HepG2 (cell line): Measurements from ENCODE around the gene TAF6L. TPM values are rescaled to one million over a fixed set of nuclear protein-coding genes. Genes with fewer than 3 reads are reported as not detected.

Experiments
- ETV6 ChIP-seq: sonication (generic); formaldehyde crosslinking; conservative IDR thresholded peaks from 2 replicates; pipeline ENCODE4 v1.4.0; 2020; ENCODE audit warnings: missing genetic modification reagents
- GMEB1 ChIP-seq: sonication (generic); formaldehyde crosslinking; IDR thresholded peaks from 2 replicates; pipeline ENCODE4 v1.5.1; 2020; ENCODE audit warnings: missing genetic modification reagents, mild to moderate bottlenecking, borderline replicate concordance
- HOMEZ ChIP-seq: IDR thresholded peaks from 2 replicates; pipeline ENCODE4 v1.6.1; 2016; ENCODE audit warnings: low read depth
- ISL2 ChIP-seq: sonication (generic); formaldehyde crosslinking; IDR thresholded peaks from 2 replicates; pipeline ENCODE4 v1.5.0; 2020; ENCODE audit warnings: missing genetic modification reagents
- MTERF4 ChIP-seq: sonication (generic); formaldehyde crosslinking; IDR thresholded peaks from 2 replicates; pipeline ENCODE4 v1.8.0; 2023; ENCODE audit warnings: mild to moderate bottlenecking, missing genetic modification reagents
- MXD1 ChIP-seq: sonication (generic); formaldehyde crosslinking; IDR thresholded peaks from 2 replicates; pipeline ENCODE4 v1.4.0; 2020; ENCODE audit warnings: mild to moderate bottlenecking, missing genetic modification reagents
- NRL ChIP-seq: sonication (generic); formaldehyde crosslinking; IDR thresholded peaks from 2 replicates; pipeline ENCODE4 v1.5.0; 2020; ENCODE audit warnings: missing genetic modification reagents, mild to moderate bottlenecking, moderate library complexity, borderline replicate concordance
- STAG1 ChIP-seq: sonication (generic); formaldehyde crosslinking; IDR thresholded peaks from 2 replicates; pipeline ENCODE4 v1.4.0; 2020; ENCODE audit warnings: missing genetic modification reagents
- TIGD3 ChIP-seq: sonication (generic); formaldehyde crosslinking; IDR thresholded peaks from 2 replicates; pipeline ENCODE4 v1.5.1; 2020; ENCODE audit warnings: mild to moderate bottlenecking, missing genetic modification reagents, borderline replicate concordance
- TRAFD1 ChIP-seq: sonication (generic); formaldehyde crosslinking; IDR thresholded peaks from 2 replicates; pipeline ENCODE4 v1.5.1; 2020; ENCODE audit warnings: missing genetic modification reagents, mild to moderate bottlenecking, borderline replicate concordance
- ZBTB39 ChIP-seq: sonication (generic); formaldehyde crosslinking; IDR thresholded peaks from 2 replicates; pipeline ENCODE4 v1.5.0; 2020; ENCODE audit warnings: missing genetic modification reagents
- ZIK1 ChIP-seq: sonication (generic); formaldehyde crosslinking; IDR thresholded peaks from 2 replicates; pipeline ENCODE4 v1.5.0; 2020; ENCODE audit warnings: mild to moderate bottlenecking, low read depth, missing genetic modification reagents, borderline replicate concordance
- ZNF292 ChIP-seq: sonication (generic); formaldehyde crosslinking; IDR thresholded peaks from 2 replicates; pipeline ENCODE4 v1.8.1; 2022; ENCODE audit warnings: mild to moderate bottlenecking, low read depth, missing genetic modification reagents, borderline replicate concordance
- ZNF333 ChIP-seq: sonication (generic); formaldehyde crosslinking; IDR thresholded peaks from 2 replicates; pipeline ENCODE4 v1.4.0; 2020; ENCODE audit warnings: mild to moderate bottlenecking, missing genetic modification reagents, borderline replicate concordance
- ZNF510 ChIP-seq: sonication (generic); formaldehyde crosslinking; IDR thresholded peaks from 2 replicates; pipeline ENCODE4 v1.4.0; 2020; ENCODE audit warnings: low read depth, mild to moderate bottlenecking, missing genetic modification reagents
- ZNF558 ChIP-seq: sonication (generic); formaldehyde crosslinking; IDR thresholded peaks from 2 replicates; pipeline ENCODE4 v1.9.0; 2022; ENCODE audit warnings: mild to moderate bottlenecking, missing genetic modification reagents, borderline replicate concordance
- ZNF709 ChIP-seq: sonication (generic); formaldehyde crosslinking; IDR thresholded peaks from 2 replicates; pipeline ENCODE4 v1.5.0; 2020; ENCODE audit warnings: mild to moderate bottlenecking, missing genetic modification reagents
- polyA plus RNA-seq, 8 experiments: library from polyadenylated mRNA; depleted of rRNA in 3 of 8; stranded (reverse) in 7 of 8; unstranded in 1 of 8; fragments of >200 nt; fragmentation: Illumina TruSeq in 4 of 8; extraction: Trizol in 4 of 8; gene quantifications; 2 replicates each; pipeline versions ENCODE4 v1.2.1 to v1.2.3, GENCODE V29; 2011 to 2016; ENCODE audit warnings: low read depth in 4 of 8, missing spikeins in 1 of 8, mixed read lengths in 1 of 8; ENCODE audit not compliant: insufficient read depth in 1 of 8
- total RNA-seq, 5 experiments: library from RNA; depleted of rRNA; stranded (reverse); fragments of >200 nt; fragmentation: Illumina TruSeq; extraction: Trizol; gene quantifications; 2 replicates each; pipeline ENCODE4 v1.2.3, GENCODE V29; 2016; ENCODE audit warnings: low read depth in 1 of 5

Gene TAF6L
- total and polyA plus RNA-seq, 2 of the 13 experiments (the other 11 are each of a cell fraction or from before 2014, with no cell fraction given) = 12.6 to 19.4 TPM

GRCh38 chr11:62791501-62792201, 20.5 kb downstream of the TAF6L start, which contains the start of gene TMEM223 (continued):
- no peak for TF ChIP-seq HOMEZ (CRISPR knock-in tag)
- TF ChIP-seq MXD1 = peak; percentile 92; the same call in 1 of the 2 replicates
- TF ChIP-seq ETV6 (CRISPR knock-in tag) = peak; percentile 41; the same call in 1 of the 2 replicates
- no peak for TF ChIP-seq ZNF510
- TF ChIP-seq ZIK1 = peak; percentile 37; the same call in 1 of the 2 replicates
- peak; percentile 79; the same call in 1 of the 2 replicates for TF ChIP-seq GMEB1 (CRISPR knock-in tag)
- no peak for TF ChIP-seq TIGD3 (CRISPR knock-in tag)
- no peak for TF ChIP-seq TRAFD1 (CRISPR knock-in tag)
- TF ChIP-seq ISL2 (CRISPR knock-in tag) = 0 out of 2 replicates have a peak, but pooled peaks have one; percentile 10
- TF ChIP-seq ZNF558 (CRISPR knock-in tag) = peak; percentile 65; the same call in 1 of the 2 replicates
- no peak; the same call in 1 of the 2 replicates for TF ChIP-seq ZBTB39 (CRISPR knock-in tag)
- no peak; the same call in 1 of the 2 replicates for TF ChIP-seq ZNF333 (CRISPR knock-in tag)
- TF ChIP-seq ZNF292 (CRISPR knock-in tag) = no peak
- no peak for TF ChIP-seq STAG1
- no peak for TF ChIP-seq ZNF709
- TF ChIP-seq NRL = peak; percentile 89; the same call in 1 of the 2 replicates
- TF ChIP-seq MTERF4 (CRISPR knock-in tag) = no peak; the same call in 1 of the 2 replicates
